Fibroblast of skin of abdomen (primary cell): ENCODE data around the gene CYSTM1. TPM values are rescaled to one million over a fixed set of nuclear protein-coding genes. Genes with fewer than 3 reads are reported as not detected.

Source experiments
- DNase-seq: peaks from one replicate; pipeline ENCODE4 v3.0.0-alpha.2; 2013
- polyA plus RNA-seq, 2 experiments: library from polyadenylated mRNA; unstranded; fragments of 120-200 nt; gene quantifications; one replicate each; pipeline ENCODE4 v1.2.1, GENCODE V29; 2013; ENCODE audit not compliant: insufficient read length in 2 of 2

CYSTM1 gene, protein sequence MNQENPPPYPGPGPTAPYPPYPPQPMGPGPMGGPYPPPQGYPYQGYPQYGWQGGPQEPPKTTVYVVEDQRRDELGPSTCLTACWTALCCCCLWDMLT
- 17.6 TPM for polyA plus RNA-seq (2013, experiment 1 of 2; ENCODE audit: insufficient read length)
- 16.6 TPM for polyA plus RNA-seq (2013, experiment 2 of 2; ENCODE audit: insufficient read length)

DNA sequence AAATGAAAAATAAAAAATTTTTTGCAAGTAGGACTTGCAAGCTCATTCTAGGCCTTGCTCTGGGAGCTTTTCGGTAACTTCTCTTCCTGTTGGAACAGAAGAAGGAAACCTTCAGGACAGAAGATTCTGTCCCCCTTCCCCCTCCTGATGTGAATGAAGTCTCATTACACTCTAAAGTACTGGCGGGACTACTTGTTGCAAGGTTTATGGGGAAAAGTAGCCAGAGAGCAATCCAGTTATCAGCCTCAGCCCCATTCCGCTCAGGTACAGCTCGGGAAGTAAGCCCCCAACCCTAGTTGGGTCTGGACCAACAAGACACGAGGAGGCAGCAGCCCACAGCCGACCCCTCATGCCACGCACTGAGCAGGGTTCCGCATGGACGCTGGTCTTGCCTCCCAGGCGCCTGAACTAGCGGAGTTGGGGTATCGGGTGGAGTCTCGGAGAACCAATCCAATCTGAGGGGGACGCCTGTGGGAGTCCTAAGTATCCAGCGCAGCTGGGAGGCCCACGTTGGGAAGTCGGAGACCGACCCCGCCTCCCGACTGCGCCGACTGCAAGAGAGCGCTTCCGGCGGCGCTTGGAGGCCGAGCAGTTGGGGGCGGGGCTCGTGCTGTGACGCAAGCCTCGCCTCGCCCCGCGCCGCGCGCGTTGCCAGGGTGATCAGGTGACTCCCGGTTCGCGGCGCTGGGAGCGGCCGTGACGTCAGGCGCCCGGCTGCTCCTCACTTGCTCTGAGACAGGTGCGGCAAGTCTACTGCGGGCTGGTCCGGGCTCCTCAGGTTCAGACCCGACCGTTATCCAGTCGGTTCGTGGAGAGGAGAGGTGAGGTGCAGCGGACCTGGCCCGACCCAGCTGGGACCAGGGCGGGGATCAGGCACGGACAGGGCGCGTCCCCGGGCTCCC is at the start of gene CYSTM1:
Gene CYSTM1, plus strand, starts transcription at position 724 of the 902 bp plus-strand sequence. CDS start 19,278 bp downstream, outside the sequence.
- peak; percentile 90 for DNase-seq

DNA sequence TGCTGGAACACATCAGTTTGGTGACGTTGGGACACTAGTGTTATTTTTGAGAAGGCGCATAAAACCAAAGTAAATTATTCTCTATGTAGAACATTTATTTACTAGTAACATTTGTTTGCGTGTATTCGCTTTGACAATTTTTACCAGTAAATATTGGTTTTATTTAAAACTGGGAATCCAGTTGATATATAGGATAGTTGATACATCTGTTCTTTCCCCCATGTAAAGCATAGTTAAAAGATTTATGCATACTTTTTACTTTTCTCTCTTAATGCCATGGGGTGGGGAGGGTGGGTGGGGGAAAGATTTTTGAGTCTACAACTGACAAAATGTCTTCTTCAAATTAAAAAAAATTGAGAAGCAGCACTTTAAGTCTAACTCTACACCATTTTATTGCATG is 49.4 kb upstream of the CYSTM1 start, which contains the start of gene IGIP:
Gene IGIP, plus strand, starts transcription at position 301 of the 400 bp plus-strand sequence. CDS start 2,540 bp downstream, outside the sequence.
- no peak for DNase-seq

DNA sequence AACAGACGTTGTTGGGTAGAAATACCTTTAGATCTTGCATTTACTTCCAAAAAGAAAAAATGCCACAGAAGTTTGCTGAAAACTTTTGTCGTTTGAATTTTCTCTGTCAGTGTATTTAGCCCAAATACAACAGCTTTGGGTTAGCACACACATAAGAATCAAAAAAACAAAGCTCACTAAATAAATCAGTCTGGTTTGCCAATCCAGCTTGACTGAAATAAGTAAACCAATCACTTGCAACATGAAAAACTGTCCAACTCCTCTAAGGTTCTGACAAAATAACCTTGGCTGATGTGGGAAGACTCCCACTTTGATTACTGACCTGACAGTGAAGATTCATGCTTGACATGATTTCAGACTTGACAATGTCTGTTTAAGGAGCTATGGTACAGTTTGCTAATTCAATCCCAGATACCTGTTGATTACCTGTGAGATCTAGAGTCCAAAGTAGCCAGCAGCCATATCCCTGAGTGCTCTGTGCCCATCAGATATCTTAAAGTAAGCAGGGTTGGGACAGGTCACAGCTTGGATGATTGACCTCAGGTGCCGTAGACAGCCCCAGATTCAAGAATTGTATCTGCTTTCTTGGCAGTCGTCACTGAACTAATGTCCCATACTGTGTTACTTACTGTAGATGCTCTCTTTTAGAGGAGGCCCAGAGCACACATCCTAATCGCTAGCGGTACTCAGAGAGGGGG is 48.5 kb upstream of the CYSTM1 start:
- DNase-seq, result no peak

DNA sequence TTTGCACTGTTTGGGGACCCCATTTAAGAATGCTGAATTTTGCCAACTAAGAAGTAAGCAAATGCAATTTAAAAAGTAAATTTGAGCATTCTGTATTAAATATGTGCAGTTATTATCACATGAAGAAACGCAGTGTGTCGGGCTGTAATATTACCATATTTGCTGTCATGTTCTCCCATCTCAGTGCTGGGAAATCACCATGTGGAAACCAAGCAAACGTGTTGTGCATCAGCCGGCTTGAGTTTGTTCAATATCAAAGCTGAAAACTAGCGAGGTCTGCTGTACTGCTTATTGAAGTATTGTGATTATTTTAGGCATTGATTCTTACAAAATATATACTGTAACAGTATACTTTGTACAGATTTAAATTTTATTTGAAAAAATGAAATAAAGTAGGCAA is 46.6 kb upstream of the CYSTM1 start:
- DNase-seq, result no peak

DNA sequence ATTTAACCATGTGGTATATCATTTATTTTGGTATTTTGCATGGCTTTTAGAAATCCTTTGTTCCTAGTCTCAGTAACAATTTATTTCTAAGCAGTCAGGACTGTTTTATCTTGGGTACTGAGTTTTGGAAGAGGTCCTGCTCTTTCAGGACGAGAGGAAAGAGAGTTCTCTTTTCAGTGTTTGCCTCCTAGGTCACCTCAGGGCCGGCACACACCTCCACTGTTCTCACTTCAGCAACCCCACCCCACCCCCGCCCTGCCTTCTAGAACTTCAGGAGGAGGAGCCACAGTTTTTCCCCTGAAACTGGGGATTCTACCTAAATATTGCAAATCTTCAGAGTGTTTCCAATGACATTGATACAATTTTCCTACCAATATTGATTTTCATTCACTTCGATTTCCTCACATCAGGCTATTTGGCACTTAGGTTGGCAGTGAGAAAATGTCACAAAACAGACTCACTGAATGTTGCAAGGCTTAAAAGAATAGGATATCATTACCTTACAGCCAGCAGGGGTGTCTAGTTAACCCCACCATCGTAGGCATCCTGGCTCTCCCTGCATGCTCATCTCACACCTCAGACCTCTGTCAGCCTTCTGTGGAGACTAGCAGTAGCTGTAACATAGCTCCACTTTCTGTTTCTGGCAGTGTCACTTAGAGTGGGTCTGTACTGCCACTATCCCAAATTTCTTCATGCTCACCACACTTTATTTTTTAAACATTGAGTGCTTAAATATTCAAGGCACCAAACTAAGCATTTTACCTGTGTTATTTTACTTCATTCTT is 43.8 kb upstream of the CYSTM1 start:
- no peak for DNase-seq

DNA sequence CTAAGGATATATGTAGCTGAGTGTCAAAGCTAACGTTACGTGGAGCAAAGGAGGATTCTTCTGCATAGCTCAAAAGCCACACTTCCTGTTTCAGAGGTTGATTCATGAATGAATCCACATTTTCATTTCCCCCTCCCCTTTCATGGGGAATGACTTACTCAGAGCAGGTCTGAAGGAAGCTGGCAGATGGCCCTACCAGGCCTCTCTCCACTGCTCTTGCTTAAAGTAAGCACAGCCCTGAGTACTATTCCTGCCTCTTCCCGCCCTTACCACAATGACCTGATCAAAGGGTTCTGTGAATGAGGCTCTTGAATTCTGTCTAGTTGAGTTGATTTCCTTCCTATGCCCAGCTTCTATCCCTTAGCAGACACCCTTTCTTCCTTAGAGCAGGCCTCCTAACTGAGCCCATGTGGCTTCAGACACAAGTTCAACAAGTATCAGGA is 43.0 kb upstream of the CYSTM1 start:
- peak; percentile 96 for DNase-seq

DNA sequence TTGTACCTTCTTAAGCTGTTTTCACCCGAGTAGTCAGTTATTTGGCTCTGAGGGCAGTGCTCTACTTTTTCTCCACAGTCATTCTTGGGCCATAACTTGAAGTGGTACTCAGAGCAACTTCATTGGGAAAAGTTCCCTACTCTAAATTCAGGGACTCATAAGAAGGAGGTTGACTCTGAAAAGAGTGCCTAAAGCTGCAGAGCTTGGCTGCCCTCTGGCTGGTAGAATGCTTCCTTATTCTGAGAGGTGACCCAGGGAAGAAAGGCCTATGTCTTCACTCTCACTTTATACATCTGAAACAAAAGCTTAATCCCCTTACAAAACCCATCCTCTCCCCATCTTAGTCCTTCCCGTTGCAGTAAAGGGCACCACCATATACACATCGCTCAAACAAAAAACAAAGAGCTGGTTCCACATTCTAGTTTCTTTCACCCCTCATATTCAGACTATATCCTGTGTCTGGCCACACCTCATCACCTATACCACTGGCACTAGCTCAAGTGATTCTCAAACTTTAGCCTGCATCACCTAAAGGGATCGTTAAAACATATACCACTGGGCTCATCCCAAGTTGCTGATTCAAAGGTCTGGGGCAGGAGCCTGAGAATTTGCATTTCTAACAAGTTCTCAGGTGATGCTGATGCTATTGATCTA is 41.3 kb upstream of the CYSTM1 start:
- no peak for DNase-seq

DNA sequence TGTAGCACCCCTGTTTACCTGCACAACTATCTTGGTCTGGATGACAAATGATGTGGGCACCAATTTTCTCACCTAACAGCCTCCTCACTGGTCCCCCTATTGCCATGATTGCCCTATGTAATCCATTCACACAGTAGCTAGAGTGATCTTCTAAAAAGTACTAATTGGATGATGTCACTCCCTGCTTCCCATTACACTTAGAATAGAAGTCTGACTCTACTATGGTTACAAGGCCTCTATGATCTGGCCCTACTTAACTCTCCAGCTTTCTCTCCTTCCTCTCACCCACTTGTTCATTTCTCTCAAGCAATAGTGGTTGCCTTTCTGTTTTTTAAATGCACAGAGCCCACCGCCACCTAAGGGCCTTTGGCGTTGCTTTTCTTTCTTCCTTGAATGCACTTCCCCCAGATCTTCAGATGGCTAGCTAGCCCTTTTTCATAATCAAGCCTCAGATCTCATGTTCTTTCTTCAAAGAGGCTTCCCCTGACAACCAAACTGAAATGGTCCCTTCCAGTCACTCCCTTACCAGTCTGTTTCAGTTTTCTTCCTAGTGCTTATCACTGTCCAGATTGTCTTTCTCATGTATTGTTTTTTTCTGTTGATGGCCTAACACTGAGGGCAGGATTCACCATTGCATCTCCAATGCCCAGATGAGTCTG is 40.6 kb upstream of the CYSTM1 start:
- DNase-seq, result no peak

DNA sequence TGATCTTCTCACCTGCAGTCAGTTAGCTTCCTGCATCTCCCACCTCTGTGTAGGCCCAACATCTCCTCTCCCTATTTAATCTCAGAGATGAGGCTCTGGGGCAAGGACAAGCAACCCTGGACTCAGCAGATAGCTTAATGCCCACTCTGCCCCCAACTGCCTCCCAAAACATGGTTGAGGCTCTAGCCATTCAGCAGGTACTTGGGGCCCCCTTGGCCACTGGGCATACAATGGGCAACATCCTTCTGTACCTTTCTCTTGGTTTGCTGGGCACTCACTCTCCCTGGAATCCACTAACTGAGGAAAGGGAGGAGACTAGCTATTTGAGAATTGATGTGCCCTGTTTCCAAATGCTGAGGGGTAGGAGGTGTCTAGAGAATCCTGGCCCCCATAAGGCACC is 39.9 kb upstream of the CYSTM1 start:
- no peak for DNase-seq

DNA sequence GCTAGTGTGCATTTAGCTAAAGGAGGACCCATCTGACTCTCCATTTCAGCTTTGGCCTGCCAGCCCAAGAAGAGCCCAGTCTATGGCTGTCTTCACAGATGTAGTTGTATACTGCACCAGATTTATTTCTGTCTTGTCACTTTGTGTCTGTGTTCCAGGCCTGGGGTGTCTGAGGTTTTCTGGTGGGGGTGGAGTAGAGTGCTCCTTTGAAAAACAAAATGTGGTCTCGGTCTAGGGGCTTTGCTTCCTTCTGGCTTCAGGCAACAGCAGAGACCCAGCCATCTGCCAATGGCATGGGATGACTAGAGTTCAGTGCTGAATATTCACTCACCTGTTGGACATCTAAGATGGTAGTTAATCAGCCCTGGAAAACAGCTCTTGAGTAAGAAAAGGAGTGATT is 38.4 kb upstream of the CYSTM1 start:
- DNase-seq, result no peak

DNA sequence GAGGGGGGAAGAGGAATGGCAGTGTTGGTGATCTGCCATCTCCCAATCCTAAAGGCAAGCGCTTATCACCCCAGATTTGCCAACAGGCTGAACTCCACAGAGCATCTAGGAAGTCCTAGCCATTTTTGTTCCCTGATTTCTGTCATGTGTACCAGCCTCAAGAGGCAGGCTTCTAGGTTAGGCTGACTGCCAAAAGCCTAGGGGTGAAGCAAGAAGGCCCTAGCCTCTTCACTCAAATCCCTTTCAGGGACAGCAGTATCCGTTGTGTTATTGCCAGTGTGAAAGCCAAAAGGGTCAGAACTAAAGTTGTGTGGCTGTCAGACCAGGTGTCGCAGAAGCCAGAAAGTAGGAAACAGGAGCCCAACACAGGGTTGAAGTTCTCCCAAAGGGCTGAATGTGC is 34.6 kb upstream of the CYSTM1 start:
- no peak for DNase-seq

DNA sequence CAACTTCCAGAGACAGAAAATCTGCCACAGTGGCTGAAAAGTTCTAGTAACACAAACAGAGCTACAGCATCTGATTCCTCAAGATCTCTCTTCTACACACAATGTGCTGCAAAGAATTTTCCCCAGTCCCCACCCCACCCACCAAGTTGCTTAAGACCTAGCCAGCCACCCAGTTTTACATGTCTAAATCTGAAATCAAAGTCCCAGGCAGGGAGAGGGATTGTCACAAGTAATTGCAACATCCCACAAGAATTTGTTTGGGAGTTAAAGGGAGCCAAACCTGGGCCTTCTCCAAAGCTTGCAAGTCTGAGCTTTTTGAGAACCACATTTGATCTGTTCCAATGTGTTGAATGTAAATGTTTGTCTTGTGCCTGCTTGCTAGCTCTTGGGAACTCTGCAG is 33.7 kb upstream of the CYSTM1 start:
- DNase-seq, result peak; percentile 50

DNA sequence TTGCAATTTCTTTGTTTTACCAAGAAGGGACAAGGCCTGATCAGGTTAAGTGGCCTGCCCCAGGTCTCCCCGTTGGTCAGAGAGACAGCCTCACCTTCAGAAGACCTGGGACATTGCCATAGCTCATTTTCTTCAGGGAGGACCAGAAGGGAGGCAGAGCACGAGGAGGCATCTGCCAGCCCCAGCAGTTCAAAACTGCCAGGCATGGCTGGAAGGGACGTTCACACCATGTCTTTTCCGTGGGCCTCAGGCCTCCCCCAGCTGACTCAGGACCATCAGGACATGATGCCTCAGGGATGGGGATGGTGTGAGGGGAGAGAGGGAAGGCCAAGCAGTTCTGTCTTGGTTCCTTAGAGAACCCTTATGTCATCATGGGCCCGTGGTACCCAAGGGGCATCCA is 32.7 kb upstream of the CYSTM1 start:
- no peak for DNase-seq

DNA sequence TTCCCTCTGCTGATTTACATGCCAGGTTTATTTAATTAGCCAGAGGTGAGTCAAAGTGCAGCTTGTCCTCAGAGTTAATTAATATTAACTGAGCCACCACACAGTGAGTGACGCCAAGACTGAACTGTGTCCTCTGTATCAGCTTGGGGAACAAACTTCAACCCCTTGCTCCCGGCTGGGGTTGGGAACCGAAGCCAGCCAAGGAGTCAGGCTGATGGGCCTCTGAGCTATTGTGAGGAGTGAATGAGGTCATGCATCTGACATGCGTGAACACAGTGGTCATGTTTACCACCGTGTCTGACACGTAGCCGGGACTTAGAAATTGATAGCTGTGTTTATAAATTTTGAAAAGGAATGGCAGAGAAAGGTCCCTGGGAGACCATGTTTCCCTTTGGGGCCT is 32.1 kb upstream of the CYSTM1 start:
- no peak for DNase-seq

DNA sequence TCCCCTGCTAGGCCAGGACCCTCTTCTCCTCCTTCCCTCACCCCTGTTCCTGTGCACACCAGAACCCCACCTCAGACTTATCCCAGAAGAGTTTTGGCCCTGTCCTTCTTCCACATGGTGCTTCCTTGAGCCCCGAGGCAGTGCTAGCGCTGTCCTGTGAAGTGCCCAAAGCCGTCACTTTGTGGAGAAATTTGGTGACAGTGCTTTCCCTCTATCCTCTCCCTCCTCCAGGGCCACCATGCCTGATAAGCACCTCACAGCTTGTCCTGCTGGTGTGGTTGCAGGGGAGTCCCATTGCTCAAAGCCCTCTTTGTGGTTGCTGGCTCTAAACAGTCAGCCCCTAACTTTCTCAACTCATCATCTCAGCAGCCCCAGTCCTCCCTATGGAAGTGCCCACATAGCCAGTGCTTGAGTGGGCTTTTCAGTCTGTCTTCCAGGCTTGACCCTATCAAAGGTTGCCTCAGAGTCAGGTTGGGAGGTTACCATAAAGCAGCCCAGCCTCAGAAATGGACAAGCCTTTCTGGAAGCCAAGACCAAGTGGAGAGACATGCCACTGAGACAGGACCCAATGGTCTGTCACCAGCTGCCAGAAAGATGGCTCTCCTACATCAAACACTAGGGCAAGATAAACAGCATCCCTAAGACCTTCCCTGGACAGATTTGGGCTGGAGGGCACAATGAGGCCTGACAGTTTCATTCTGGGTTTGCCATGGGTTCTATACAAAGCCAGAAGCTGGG is 31.3 kb upstream of the CYSTM1 start:
- DNase-seq, result no peak

DNA sequence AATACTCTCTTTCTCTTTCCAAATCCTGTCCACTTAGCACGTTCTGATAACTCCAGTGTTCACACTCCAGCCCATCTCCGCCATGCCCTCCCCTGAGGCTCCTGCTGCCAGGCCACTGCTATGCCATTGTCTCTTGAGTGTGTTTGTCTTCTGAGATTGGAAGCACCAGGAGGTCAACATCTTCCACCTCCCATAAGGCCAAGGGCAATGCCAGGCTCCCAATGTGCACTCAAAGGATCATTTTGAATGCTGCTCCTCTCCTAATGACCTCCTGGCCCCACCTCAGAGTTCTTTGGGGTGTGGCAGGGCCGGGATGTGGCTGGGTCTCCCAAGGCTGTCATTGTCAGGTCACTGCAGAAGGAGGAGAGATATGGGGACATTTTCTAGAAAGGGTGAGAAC is 29.7 kb upstream of the CYSTM1 start:
- DNase-seq, result no peak

DNA sequence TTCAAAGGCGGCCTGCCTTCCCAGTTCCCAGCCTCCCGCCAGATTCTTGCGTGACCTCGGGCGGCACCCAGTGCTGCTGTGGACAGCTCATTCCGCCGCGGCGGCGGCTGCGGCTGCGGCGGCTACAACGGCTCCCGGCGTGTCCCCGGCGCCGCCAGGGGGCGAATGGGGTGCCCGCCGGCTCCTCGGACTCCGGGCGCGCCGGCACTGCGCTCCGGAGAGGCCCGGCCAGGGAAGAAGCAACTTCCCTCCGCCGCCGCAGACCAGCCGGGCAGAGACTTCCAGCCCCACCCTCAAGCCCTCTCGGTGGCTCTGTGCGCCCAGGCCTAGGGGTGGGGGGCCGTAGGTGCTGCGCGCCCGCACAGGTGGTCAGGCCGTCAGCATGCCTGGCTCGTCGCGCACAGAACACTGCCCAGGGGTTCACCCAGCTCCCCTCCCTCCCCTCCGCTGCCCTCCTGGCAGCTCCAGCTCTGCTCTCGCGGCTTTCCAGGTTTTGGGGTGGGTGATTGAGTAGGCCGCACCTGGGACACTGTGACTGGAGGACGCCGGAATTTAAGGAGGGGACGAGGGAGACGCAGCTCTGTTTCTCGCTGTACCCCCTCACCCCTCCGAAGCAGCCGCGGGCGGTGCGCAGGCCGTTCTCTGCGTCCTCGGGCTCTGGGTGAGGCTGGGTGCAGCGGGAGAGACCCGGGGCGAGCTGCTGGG is 29.0 kb upstream of the CYSTM1 start:
- peak; percentile 66 for DNase-seq

DNA sequence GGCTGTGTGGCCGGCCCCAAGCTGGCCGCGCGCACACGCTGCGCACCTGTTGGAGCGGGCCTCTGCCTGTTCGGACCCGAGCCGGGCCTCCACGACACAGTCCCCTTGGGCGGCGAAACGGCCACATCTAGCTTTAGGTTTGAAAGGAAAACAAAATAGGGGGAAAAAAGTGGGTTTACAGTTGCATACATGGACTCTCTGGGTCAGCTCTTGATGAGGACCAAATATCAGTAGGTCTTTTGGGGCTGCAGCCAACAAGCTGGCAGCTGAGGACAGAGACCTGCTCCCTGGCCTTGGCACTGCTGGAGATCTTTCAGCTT is 28.5 kb upstream of the CYSTM1 start:
- no peak for DNase-seq

DNA sequence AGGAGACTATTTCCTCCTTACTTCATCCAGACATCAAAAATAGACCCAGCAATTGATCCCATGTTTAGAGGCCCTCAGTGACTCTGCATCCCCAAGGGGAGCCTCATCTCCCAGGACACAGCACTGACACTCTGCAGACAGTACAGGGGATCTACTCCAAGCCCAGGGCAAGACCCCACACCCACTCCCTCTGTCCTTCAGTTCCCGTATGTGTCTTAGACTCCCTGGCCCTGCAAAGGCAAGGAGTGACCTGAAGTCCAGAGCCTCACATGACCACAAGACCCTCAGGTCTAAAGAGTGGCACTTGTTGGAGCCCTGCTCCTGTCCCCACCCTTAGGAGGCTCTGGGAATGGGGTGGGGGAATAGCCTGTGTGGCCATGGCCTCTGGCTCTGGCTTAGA is 27.5 kb upstream of the CYSTM1 start:
- no peak for DNase-seq

DNA sequence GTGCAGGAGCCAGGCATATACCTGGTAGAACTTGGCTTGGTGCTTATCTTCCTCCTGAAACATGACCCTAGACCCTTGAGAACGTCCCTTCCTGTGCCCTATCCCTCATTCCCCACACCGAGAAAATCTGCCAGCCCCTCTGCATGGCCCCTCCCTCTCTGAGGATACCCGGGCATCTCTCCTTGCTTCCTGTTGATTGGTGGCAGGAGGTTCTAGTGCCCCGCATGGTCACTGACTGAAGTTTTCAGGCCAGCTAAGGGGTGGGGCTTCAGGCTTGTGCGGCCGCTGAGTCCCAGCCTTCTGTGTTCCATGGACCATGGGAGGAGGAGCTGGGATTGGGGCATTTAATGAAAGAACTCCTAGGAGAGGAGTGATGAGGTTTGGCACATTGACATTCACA is 26.5 kb upstream of the CYSTM1 start:
- no peak for DNase-seq
